SK-N-SH (cell line): ENCODE results near the gene PCNX3. TPM values are rescaled to one million over a fixed set of nuclear protein-coding genes. Genes with fewer than 3 reads are reported as not detected.

Experiments
- CTCF ChIA-PET: fragments of 300-600, 350-600 bp; formaldehyde crosslinking; extraction: SDS; loops from one replicate; lab custom pipeline; 2021; lab: Yijun Ruan, JAX
- POLR2A ChIA-PET: fragments of 350-600 bp; sonication (Branson Sonifier 250); formaldehyde crosslinking; extraction: SDS; loops from one replicate; lab custom pipeline; 2020; ENCODE audit warnings: antibody characterized with exemption, inconsistent platforms; lab: Yijun Ruan, JAX
- DNase-seq: peaks from one replicate; pipeline ENCODE4 v3.0.0; 2012
- H2AFZ ChIP-seq: fragments of 200-600 bp; sonication (generic); 2 replicates; pipeline ENCODE4 v1.8.1; 2016; ENCODE audit warnings: antibody characterized with exemption, mild to moderate bottlenecking, low read depth
- H3F3A ChIP-seq: fragments of 200-600 bp; sonication (generic); replicated peaks from 2 replicates; pipeline ENCODE3; 2016; ENCODE audit warnings: antibody characterized with exemption, mild to moderate bottlenecking; ENCODE audit not compliant: insufficient read depth
- H3K27ac ChIP-seq, 2 experiments: fragments of 200-500 bp in 1 of 2; fragments of 200-600 bp in 1 of 2; sonication (Bioruptor generic) in 1 of 2; sonication (generic), shearing (Covaris generic) in 1 of 2; 2 replicates each; pipeline versions ENCODE4 v1.5.1 to v1.6.1; 2014 to 2016; ENCODE audit warnings: low read depth in 2 of 2, inconsistent platforms in 1 of 2, low read length in 1 of 2, mild to moderate bottlenecking in 1 of 2, mixed read lengths in 1 of 2
- H3K27me3 ChIP-seq: fragments of 200-600 bp; sonication (generic), shearing (Covaris generic); 2 replicates; pipeline ENCODE4 v1.6.1; 2016; ENCODE audit warnings: mixed run types; ENCODE audit not compliant: insufficient read depth
- H3K36me3 ChIP-seq, 2 experiments: fragments of 200-500 bp in 1 of 2; fragments of 200-600 bp in 1 of 2; sonication (Bioruptor generic) in 1 of 2; sonication (generic) in 1 of 2; replicated peaks in 1 of 2; 2 replicates each; pipeline versions ENCODE3 to v1.5.1; 2014 to 2016; ENCODE audit warnings: low read length in 1 of 2, mild to moderate bottlenecking in 1 of 2; ENCODE audit not compliant: insufficient read depth in 2 of 2, control insufficient read depth in 1 of 2
- H3K4me1 ChIP-seq, 2 experiments: fragments of 200-500 bp in 1 of 2; fragments of 200-600 bp in 1 of 2; sonication (Bioruptor generic) in 1 of 2; sonication (generic), shearing (Covaris generic) in 1 of 2; 2 replicates each; pipeline versions ENCODE4 v1.5.1 to v1.6.1; 2014 to 2016; ENCODE audit warnings: low read depth in 1 of 2, low read length in 1 of 2, mixed run types in 1 of 2; ENCODE audit not compliant: insufficient read depth in 2 of 2, control insufficient read depth in 1 of 2
- H3K4me2 ChIP-seq: fragments of 200-600 bp; sonication (generic), shearing (Covaris generic); 2 replicates; pipeline ENCODE4 v1.6.1; 2017; ENCODE audit warnings: mixed run types
- H3K4me3 ChIP-seq, 2 experiments: fragments of 200-500 bp in 1 of 2; fragments of 200-600 bp in 1 of 2; sonication (Bioruptor generic) in 1 of 2; sonication (generic), shearing (Covaris generic) in 1 of 2; 2 replicates each; pipeline versions ENCODE4 v1.5.1 to v1.8.1; 2014 to 2016; ENCODE audit warnings: low read depth in 2 of 2, inconsistent platforms in 1 of 2, low read length in 1 of 2, mild to moderate bottlenecking in 1 of 2, mixed read lengths in 1 of 2, moderate library complexity in 1 of 2
- H3K79me2 ChIP-seq: fragments of 200-600 bp; sonication (generic); 2 replicates; pipeline ENCODE4 v1.8.1; 2017; ENCODE audit warnings: mild to moderate bottlenecking; ENCODE audit not compliant: insufficient read depth
- H3K9ac ChIP-seq: fragments of 200-600 bp; sonication (generic); 2 replicates; pipeline ENCODE4 v1.6.1; 2017; ENCODE audit warnings: mixed run types
- H3K9me2 ChIP-seq: fragments of 200-600 bp; sonication (generic); 2 replicates; pipeline ENCODE4 v1.6.1; 2017; ENCODE audit warnings: mixed run types
- H3K9me3 ChIP-seq: fragments of 200-600 bp; sonication (generic); 2 replicates; pipeline ENCODE4 v1.6.1; 2017; ENCODE audit warnings: mixed run types, mild to moderate bottlenecking, moderate library complexity
- H4K20me1 ChIP-seq: fragments of 200-600 bp; sonication (generic); 2 replicates; pipeline ENCODE4 v1.6.1; 2017; ENCODE audit warnings: mild to moderate bottlenecking, mixed run types; ENCODE audit not compliant: insufficient read depth
- EP300 ChIP-seq, 2 experiments: IDR thresholded peaks; 2 replicates each; pipeline versions ENCODE4 v1.4.0 to v1.6.1; 2012; ENCODE audit warnings: borderline replicate concordance in 1 of 2, low read depth in 1 of 2, low read length in 1 of 2
- FOSL2 ChIP-seq: IDR thresholded peaks from 2 replicates; pipeline ENCODE4 v1.4.0; 2012; ENCODE audit warnings: low read depth, mild to moderate bottlenecking, moderate library complexity, borderline replicate concordance
- GATA2 ChIP-seq: sonication (generic); formaldehyde crosslinking; IDR thresholded peaks from 2 replicates; pipeline ENCODE4 v1.5.0; 2020; ENCODE audit warnings: mild to moderate bottlenecking, missing genetic modification reagents
- IRF3 ChIP-seq: fragments of 150-350 bp; IDR thresholded peaks from 2 replicates; pipeline ENCODE4 v1.6.1; 2016; ENCODE audit warnings: mild to moderate bottlenecking, low read depth, low read length
- MAX ChIP-seq: IDR thresholded peaks from 2 replicates; pipeline ENCODE4 v1.4.0; 2012; ENCODE audit warnings: low read depth
- NFIC ChIP-seq: IDR thresholded peaks from 2 replicates; pipeline ENCODE4 v1.4.0; 2012; ENCODE audit warnings: borderline replicate concordance
- POLR2AphosphoS5 ChIP-seq: IDR thresholded peaks from 2 replicates; pipeline ENCODE4 v1.6.1; 2012; ENCODE audit warnings: low read depth, low read length
- RCOR1 ChIP-seq: fragments of 150-350 bp; IDR thresholded peaks from 2 replicates; pipeline ENCODE4 v1.6.1; 2017; ENCODE audit warnings: antibody characterized with exemption, low read length
- REST ChIP-seq: IDR thresholded peaks from 2 replicates; pipeline ENCODE4 v1.6.1; 2012; ENCODE audit warnings: mild to moderate bottlenecking, low read depth, low read length, moderate library complexity
- RXRA ChIP-seq: IDR thresholded peaks from 2 replicates; pipeline ENCODE4 v1.4.0; 2012; ENCODE audit warnings: low read depth, mild to moderate bottlenecking, borderline replicate concordance
- SIN3A ChIP-seq: IDR thresholded peaks from 2 replicates; pipeline ENCODE4 v1.6.1; 2012; ENCODE audit warnings: low read depth, mild to moderate bottlenecking, low read length, moderate library complexity, borderline replicate concordance
- TAF1 ChIP-seq: IDR thresholded peaks from 2 replicates; pipeline ENCODE4 v1.6.1; 2012; ENCODE audit warnings: low read depth, mild to moderate bottlenecking, low read length, moderate library complexity, borderline replicate concordance
- TCF12 ChIP-seq: IDR thresholded peaks from 2 replicates; pipeline ENCODE4 v1.4.0; 2012
- USF1 ChIP-seq: IDR thresholded peaks from 2 replicates; pipeline ENCODE4 v1.4.0; 2012; ENCODE audit warnings: low read depth, borderline replicate concordance
- YY1 ChIP-seq: IDR thresholded peaks from 2 replicates; pipeline ENCODE4 v1.4.0; 2012; ENCODE audit warnings: low read depth, mild to moderate bottlenecking
- ZBTB33 ChIP-seq: IDR thresholded peaks from 2 replicates; pipeline ENCODE4 v1.4.0; 2012; ENCODE audit warnings: low read depth, borderline replicate concordance
- WGBS: methylation state at CpG from one replicate; pipeline ENCODE4 v1.1.6; 2017; ENCODE audit warnings: low lambda C conversion rate; 5-methylcytosine and 5-hydroxymethylcytosine counted together
- polyA plus RNA-seq, 3 experiments: library from polyadenylated mRNA; depleted of rRNA; stranded (reverse); fragments of >200 nt; gene quantifications; 2 replicates each; pipeline ENCODE4 v1.2.3, GENCODE V29; 2012

Gene PCNX3
- polyA plus RNA-seq, 1 of the 3 experiments (the other 2 are of a cell fraction), result 33.7 TPM

- POLR2A ChIA-PET, result no interaction called here
- no peak overlapping the region for H3K9ac ChIP-seq
- peaks cover 9% of the 10 kb centered on the region for H4K20me1 ChIP-seq
- CTCF ChIA-PET, result interaction anchor here (1.2 to 3.9 kb wide), 2 partner anchors 9 to 17 kb away, joined by 4 to 18 read pairs; no protein-coding TSS in a partner anchor
- no peaks in the 10 kb centered on the region for H3K9me3 ChIP-seq
- H3K4me1 ChIP-seq, result peaks cover 5 to 24% of the 10 kb centered on the region in 2 experiments; a peak in 3 of 4 replicates
- no peak overlapping the region; a peak in 1 of 4 replicates for H3K27ac ChIP-seq
- no peak overlapping the region for H2AFZ ChIP-seq
- whole genome bisulfite sequencing, result 95% methylated on average over 27 of the region's 46 CpGs
- H3K4me2 ChIP-seq, result no peak overlapping the region
- H3F3A ChIP-seq, result peaks cover 18% of the 10 kb centered on the region
- TF ChIP-seq NFIC (no peak), USF1 (no peak), RXRA (no peak), FOSL2 (no peak), SIN3A (no peak), TCF12 (no peak), GATA2 (CRISPR knock-in tag) (no peak), REST (no peak), EP300 (IDR thresholded peaks at IDR 0.05; ENCODE audit: borderline replicate concordance in 1 of 2, low read depth in 1 of 2, low read length in 1 of 2) (no peak), YY1 (no peak), RCOR1 (no peak), TAF1 (no peak), POLR2AphosphoS5 (no peak), ZBTB33 (no peak), MAX (no peak), IRF3 (no peak)
- no peaks in the 10 kb centered on the region for H3K27me3 ChIP-seq
- no peaks in the 10 kb centered on the region for H3K9me2 ChIP-seq
- DNase-seq, result no peak
- H3K36me3 ChIP-seq, result peaks cover 12 to 59% of the 10 kb centered on the region in 2 experiments
- peaks cover 16% of the 10 kb centered on the region for H3K79me2 ChIP-seq
- H3K4me3 ChIP-seq, result no peak overlapping the region
Observed at GRCh38 chr11:65634905-65635731, 19.5 kb downstream of the PCNX3 start.
